D721Med (cell line): Measurements from ENCODE around the gene LMX1B.

Source experiments
- DNase-seq: peaks from one replicate; pipeline ENCODE4 v3.0.0; 2011; ENCODE audit warnings: low spot score; ENCODE audit not compliant: insufficient read length
- FAIRE-seq: peaks from 2 replicates; lab custom pipeline; 2011; peaks lifted over from hg19 to GRCh38; lab: Jason Lieb, UNC
- TF ChIP-seq, protein P1 (sequence below): IDR thresholded peaks from 2 replicates; pipeline ENCODE4 v1.5.1; 2012; ENCODE audit warnings: mild to moderate bottlenecking, control low read depth; ENCODE audit not compliant: insufficient read depth; ENCODE audit errors: missing control alignments

LMX1B gene

DNA sequence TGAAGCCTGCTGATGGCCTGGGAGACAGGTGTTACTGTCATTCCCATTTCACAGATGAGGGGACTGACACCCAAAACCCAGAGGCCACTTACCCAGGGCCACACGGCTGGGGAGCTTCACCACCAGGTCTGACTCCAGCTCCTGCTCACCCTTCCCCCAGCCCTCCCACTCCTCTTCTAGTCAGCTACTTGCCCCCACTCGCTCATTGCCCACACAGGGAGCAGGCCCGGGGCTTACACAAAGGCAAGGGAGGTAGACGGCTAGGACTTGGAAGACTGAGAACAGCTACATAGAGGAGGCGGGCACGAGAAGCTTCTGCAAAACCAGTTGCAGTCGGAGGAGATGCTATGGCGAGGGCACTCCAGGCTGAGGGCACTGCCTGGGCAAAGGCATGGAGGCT is 21.3 kb downstream of the LMX1B start:
- FAIRE-seq = no peak
- TF ChIP-seq, protein P1, sequence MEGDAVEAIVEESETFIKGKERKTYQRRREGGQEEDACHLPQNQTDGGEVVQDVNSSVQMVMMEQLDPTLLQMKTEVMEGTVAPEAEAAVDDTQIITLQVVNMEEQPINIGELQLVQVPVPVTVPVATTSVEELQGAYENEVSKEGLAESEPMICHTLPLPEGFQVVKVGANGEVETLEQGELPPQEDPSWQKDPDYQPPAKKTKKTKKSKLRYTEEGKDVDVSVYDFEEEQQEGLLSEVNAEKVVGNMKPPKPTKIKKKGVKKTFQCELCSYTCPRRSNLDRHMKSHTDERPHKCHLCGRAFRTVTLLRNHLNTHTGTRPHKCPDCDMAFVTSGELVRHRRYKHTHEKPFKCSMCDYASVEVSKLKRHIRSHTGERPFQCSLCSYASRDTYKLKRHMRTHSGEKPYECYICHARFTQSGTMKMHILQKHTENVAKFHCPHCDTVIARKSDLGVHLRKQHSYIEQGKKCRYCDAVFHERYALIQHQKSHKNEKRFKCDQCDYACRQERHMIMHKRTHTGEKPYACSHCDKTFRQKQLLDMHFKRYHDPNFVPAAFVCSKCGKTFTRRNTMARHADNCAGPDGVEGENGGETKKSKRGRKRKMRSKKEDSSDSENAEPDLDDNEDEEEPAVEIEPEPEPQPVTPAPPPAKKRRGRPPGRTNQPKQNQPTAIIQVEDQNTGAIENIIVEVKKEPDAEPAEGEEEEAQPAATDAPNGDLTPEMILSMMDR = no peak
- DNase-seq = no peak

DNA sequence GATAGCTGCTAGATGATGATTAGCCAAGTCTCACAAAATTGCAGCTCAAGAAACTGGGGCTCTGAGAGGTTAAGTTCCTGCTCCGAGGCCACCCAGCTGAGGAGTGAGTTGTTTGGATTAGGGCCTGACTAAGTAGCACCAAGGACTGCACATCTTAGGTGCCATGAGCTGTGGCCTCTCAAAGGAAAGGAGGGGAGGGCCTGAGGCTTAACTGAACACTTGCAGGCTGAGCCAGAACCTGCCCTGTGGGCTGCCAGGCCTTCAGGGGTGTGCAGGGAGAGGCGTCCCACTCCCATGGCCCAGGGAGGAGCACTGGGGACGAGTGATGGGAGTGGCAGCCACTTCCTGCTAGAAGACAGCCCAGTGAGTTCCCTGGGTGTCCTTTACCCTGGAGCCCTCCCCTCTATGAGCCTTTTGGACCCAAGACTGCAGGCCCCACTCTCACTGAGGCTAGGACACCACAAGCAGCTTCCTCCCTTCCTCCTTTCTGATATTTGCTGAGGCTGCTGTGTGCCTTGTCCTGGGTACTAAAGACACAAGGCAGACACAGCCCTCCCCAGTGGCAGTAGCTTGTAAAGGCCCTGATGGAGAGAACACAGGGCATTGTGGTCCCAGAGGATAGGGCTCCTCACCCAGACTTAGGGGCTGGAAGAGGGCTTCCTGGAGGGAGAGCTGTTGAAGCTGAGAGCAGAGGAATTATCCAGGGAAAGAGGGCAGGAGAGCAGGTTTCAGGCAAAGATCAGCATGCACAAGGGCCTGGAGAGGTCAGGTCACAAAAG is 22.1 kb downstream of the LMX1B start:
- TF ChIP-seq, protein P1 = no peak
- FAIRE-seq = no peak
- DNase-seq = no peak

DNA sequence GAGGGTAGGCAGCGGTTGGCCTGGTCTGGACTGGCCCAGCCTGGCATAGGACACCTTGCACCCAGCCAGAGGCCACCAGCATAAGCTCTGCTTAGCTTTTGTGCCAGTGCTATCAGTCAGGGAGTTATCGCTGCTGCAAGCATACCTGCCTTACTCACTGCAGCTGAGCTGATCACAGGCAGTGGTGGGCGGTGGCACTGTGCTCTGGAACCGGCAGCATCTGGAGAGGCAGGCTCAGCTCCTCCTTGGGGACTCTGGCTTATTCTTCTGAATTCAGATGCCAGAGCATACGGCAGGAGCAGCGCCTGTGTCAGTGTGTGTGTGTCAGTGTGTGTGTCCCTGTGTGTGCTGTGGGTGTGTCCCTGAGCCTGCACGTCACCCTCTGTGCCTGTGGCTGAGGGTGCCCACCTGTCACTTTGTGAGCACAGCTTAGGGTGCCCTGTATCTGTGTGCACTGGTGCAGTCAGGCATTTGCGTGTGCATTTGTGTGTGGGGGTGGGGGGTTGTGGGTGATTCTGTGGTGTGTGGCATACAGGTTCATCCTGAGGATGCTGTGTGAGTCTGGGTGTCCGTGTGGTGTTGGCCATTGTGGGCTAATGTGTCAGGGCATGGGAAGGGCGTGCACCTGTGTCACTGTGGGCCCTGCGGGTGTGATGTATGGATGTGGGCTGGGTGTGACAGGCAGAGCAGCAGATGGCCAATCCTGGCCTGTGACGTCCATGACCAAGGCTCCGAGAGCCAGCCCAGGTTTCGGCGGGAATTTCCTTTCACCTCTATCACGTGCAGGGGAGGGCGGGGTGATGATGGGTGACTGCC is 23.5 kb downstream of the LMX1B start:
- TF ChIP-seq, protein P1 = no peak
- no peak for DNase-seq
- FAIRE-seq = no peak

DNA sequence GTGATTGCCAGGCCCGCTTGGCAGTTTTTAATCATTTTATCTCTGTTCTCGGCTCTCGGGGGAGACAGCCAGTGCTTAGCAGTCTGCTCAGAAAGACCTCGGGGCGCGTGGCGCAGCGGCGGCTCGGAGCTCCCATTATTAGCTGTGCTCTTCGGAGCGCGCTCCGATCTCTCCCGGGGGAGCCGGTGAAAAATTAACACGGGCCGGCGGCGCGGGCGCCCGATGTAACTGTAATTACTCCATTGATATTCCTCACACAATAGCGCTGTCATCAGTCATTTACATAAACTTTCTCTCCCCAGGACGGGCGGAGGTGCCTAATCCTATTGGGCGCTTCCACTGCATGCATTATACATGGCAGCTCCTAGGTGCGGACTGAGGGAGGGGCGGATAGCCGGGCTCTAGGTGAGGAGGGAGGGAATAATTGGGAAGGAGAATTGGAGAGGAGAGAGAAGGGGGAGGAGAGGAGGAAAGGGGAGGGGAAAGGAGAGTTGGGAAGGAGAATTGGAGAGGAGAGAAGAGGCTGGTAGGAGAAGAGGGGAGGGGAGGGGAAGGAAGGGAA is 24.9 kb downstream of the LMX1B start:
- TF ChIP-seq, protein P1 = no peak
- no peak for FAIRE-seq

DNA sequence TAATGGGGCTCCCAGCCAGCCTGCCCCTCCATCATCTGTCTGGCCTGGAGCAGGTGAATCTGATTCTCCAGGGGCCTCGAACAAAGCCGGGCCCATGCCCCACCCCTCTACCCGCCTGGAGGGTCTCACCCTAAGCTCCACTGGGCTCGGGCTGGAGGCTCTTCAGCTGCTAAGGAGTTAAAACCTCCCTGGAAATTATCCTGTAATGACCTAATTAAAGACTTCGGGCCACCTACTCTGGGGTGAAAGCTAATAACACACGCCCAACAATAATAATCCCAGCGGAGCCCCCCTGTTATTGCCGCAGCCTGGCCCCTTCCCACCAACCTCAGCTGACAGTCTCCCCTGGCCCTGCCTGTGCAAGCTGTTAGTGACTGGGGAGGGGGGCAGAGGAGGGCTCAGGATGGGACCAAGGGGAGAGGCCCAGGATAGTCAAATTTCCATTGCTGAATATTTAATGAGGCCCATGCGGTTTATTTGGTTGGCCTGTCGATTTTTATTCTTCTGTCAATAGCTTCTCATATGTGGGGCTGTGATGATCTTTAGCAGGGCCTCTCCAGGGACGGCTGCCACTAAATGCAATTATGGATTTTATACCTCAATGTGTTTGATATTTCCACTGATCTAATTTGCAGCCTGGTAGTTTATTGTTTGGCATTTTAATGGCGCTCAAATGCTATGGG is 25.7 kb downstream of the LMX1B start:
- TF ChIP-seq, protein P1 = no peak
- no peak for FAIRE-seq

More for the DNA sequence above, 24.9 kb downstream of the LMX1B start:
- no peak for DNase-seq

DNA sequence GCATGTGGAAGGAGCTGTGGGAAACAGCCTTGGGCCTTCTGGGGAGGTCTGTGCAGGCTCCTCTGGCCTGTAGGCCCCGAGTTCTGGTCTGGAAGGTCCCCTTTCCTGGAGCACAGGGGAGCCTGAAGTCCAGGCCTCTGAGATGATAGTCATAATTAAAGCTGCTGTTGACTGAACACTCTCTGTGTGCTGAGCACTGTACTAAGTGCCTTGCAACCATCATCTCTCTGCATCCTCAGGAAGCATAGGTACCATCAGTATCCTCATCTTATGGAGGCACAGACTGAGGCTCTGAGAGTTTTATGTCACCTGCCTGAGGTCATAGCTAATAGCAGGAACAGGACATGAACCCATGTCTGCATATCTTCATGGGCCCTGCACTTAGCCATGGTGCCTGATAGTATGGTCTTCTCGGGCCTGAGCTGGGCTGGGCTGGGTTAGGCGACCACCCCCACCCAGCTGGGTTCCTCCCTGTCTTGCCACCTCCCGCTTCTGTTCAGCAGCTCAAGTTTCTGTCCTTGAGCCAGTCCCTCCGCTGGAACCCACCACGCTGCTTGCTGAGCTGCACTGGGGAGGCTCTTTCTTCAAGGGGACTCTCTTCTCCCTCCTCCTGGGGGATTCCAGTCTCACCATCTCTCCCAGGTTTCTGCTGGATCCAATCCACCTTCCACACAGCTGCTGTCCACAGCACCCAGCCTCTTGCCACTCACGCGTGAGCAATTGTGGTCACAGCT is 27.6 kb downstream of the LMX1B start:
- TF ChIP-seq, protein P1 = no peak
- DNase-seq (no peak), FAIRE-seq (no peak)

More for the DNA sequence above, 25.7 kb downstream of the LMX1B start:
- DNase-seq = no peak
